Hepatocyte (in vitro differentiated cells): Measurements from ENCODE around the gene MAST3. TPM values are rescaled to one million over a fixed set of nuclear protein-coding genes. Genes with fewer than 3 reads are reported as not detected.

Experiments used
- DNase-seq: peaks from one replicate; pipeline ENCODE4 v3.0.0-alpha.2; 2016; ENCODE audit warnings: low spot score
- H2AFZ ChIP-seq: fragments of 200-600 bp; sonication (generic); 2 replicates; pipeline ENCODE4 v1.6.0; 2016; ENCODE audit warnings: antibody characterized with exemption, mild to moderate bottlenecking
- H3K27ac ChIP-seq: fragments of 200-600 bp; sonication (generic); 2 replicates; pipeline ENCODE4 v1.5.1; 2016; ENCODE audit warnings: mild to moderate bottlenecking
- H3K27me3 ChIP-seq: fragments of 200-600 bp; sonication (generic); 2 replicates; pipeline ENCODE4 v1.6.1; 2016
- H3K36me3 ChIP-seq: fragments of 200-600 bp; sonication (generic); replicated peaks from 2 replicates; pipeline ENCODE4 v1.5.1; 2016; ENCODE audit warnings: low read depth; ENCODE audit not compliant: insufficient read depth
- H3K4me1 ChIP-seq: fragments of 200-600 bp; sonication (generic); 2 replicates; pipeline ENCODE4 v1.5.1; 2016; ENCODE audit warnings: mild to moderate bottlenecking, moderate library complexity; ENCODE audit not compliant: insufficient read depth
- H3K4me2 ChIP-seq: fragments of 200-600 bp; sonication (generic); 2 replicates; pipeline ENCODE4 v1.6.0; 2016
- H3K4me3 ChIP-seq: fragments of 200-600 bp; sonication (generic); 2 replicates; pipeline ENCODE4 v1.5.1; 2016; ENCODE audit warnings: mild to moderate bottlenecking
- H3K79me2 ChIP-seq: fragments of 200-600 bp; sonication (generic); 2 replicates; pipeline ENCODE4 v1.6.0; 2017; ENCODE audit warnings: mild to moderate bottlenecking
- H3K9me2 ChIP-seq: fragments of 200-600 bp; sonication (generic); replicated peaks from 2 replicates; pipeline ENCODE4 v1.6.0; 2017; ENCODE audit warnings: mild to moderate bottlenecking; ENCODE audit not compliant: insufficient read depth
- H3K9me3 ChIP-seq: fragments of 200-600 bp; sonication (generic); 2 replicates; pipeline ENCODE4 v1.5.1; 2016; ENCODE audit warnings: low read depth, mild to moderate bottlenecking
- H4K20me1 ChIP-seq: fragments of 200-600 bp; sonication (generic); 2 replicates; pipeline ENCODE4 v1.6.0; 2016; ENCODE audit warnings: mild to moderate bottlenecking; ENCODE audit not compliant: insufficient read depth, poor library complexity, severe bottlenecking
- EZH2 ChIP-seq: fragments of 200-600 bp; sonication (generic); IDR thresholded peaks from 2 replicates; pipeline ENCODE4 v1.6.1; 2016; ENCODE audit warnings: antibody characterized with exemption, mild to moderate bottlenecking, borderline replicate concordance
- EZH2phosphoT487 ChIP-seq: fragments of 200-600 bp; sonication (generic); IDR thresholded peaks from one replicate; pipeline ENCODE4 v1.6.1; 2018; ENCODE audit warnings: antibody characterized with exemption, mild to moderate bottlenecking, low read depth, moderate library complexity; ENCODE audit not compliant: unreplicated experiment, severe bottlenecking
- WGBS: methylation state at CpG from one replicate; pipeline ENCODE4 v1.1.6; 2016; ENCODE audit warnings: low lambda C conversion rate; ENCODE audit errors: missing lambda C conversion rate; 5-methylcytosine and 5-hydroxymethylcytosine counted together
- polyA plus RNA-seq: library from polyadenylated mRNA; unstranded; fragments of >200 nt; fragmentation: Nextera tagmentation; extraction: Ambion mirVana; gene quantifications from 2 replicates; pipeline ENCODE4 v1.2.1, GENCODE V29; 2016
- total RNA-seq: library from RNA; depleted of rRNA; stranded (reverse); fragments of >200 nt; gene quantifications from 2 replicates; pipeline ENCODE4 v1.2.3, GENCODE V29; 2014
- TF ChIP-seq, protein P1 (sequence below): fragments of 200-600 bp; sonication (generic); IDR thresholded peaks from 2 replicates; pipeline ENCODE4 v1.5.1; 2016; ENCODE audit warnings: antibody characterized with exemption, mild to moderate bottlenecking; ENCODE audit not compliant: poor library complexity

MAST3 gene
- total and polyA plus RNA-seq, 2 experiments from 2014 or later = 9.7 to 10.3 TPM

DNA sequence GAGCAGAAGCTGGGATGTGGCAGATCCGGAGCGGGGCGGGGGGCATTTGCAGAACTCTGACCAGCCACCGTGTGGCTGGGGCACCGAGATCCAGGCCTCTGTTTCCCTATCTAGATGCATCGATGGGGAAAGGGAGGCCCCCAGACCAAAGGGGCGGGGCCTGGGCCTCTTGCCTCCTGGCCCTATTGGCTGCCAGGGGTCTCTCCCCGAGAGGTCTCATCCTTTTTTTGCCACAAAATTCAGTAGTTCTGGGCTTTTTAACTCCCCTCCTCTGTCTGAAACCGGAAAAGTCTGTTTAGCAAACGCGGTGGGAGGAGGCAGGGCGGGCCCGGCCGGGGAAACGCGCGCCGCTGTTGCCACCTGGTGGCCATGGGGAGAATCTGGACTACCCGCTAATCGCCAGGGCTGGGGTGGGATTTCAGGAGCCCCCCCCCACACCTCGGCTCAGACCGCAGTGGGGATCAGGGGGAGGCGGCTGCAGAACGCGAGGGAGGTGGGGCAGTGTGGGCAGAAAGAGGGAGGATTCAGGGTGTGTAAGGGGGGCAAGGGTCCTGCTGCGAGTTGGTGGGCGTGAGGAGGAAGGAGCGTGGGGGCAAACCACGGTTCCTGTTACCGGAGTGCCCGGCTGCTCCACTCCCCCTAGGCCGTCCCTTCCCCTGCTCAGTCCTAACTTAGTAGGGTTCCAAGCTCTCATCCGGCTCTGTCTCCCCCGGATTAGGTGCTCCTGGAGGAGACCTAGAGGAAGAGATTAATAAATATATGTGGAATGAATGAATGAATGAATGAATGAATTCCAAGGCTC is 39.2 kb upstream of the MAST3 start:
- H3K4me3 ChIP-seq = no peak overlapping the region

DNA sequence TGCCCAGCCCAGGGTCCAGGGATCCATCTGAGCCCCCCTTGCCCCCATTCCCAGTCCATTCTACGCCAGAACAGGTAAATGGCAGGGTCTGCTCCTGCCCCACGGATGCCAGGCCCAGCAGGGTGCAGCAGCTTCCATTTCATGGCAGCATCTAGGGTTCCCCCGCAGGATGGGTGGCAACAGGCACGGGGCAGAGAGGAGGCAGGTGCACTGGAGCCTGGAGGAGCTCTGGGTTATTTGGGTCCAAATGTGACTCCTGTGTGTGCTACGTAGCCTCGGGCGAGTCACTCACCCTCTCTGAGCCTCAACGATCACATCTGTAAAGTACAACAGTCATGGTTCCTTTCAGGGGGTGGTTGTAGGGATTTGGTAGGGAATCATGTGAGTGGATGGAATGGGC is 38.3 kb upstream of the MAST3 start:
- WGBS = 72% methylated on average over 8 of the region's 8 CpGs
- Histone ChIP-seq H3K4me1 (no peaks in the 10 kb centered on the region), H3K4me3 (no peak overlapping the region), H2AFZ (no peak overlapping the region), H3K9me3 (no peaks in the 10 kb centered on the region), H3K36me3 (no peaks in the 10 kb centered on the region), H3K27ac (no peak overlapping the region), H3K4me2 (no peak overlapping the region), H3K9me2 (no peaks in the 10 kb centered on the region), H4K20me1 (no peaks in the 10 kb centered on the region), H3K27me3 (no peaks in the 10 kb centered on the region), H3K79me2 (no peaks in the 10 kb centered on the region)
- DNase-seq = no peak
- TF ChIP-seq EZH2 (no peak), EZH2phosphoT487 (no peak)
- TF ChIP-seq, protein P1, sequence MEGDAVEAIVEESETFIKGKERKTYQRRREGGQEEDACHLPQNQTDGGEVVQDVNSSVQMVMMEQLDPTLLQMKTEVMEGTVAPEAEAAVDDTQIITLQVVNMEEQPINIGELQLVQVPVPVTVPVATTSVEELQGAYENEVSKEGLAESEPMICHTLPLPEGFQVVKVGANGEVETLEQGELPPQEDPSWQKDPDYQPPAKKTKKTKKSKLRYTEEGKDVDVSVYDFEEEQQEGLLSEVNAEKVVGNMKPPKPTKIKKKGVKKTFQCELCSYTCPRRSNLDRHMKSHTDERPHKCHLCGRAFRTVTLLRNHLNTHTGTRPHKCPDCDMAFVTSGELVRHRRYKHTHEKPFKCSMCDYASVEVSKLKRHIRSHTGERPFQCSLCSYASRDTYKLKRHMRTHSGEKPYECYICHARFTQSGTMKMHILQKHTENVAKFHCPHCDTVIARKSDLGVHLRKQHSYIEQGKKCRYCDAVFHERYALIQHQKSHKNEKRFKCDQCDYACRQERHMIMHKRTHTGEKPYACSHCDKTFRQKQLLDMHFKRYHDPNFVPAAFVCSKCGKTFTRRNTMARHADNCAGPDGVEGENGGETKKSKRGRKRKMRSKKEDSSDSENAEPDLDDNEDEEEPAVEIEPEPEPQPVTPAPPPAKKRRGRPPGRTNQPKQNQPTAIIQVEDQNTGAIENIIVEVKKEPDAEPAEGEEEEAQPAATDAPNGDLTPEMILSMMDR = no peak

More for the DNA sequence above, 39.2 kb upstream of the MAST3 start:
- no peak for TF ChIP-seq EZH2phosphoT487
- TF ChIP-seq, protein P1 = peak; percentile 97
- peak; percentile 89 for DNase-seq
- Histone ChIP-seq H3K27me3 (no peaks in the 10 kb centered on the region), H3K9me2 (no peaks in the 10 kb centered on the region), H3K9me3 (no peaks in the 10 kb centered on the region), H3K36me3 (no peaks in the 10 kb centered on the region), H2AFZ (peak overlapping the region; percentile 66), H3K27ac (peak overlapping the region; percentile 26), H3K4me2 (peak overlapping the region; percentile 74), H4K20me1 (no peaks in the 10 kb centered on the region), H3K79me2 (no peaks in the 10 kb centered on the region), H3K4me1 (no peaks in the 10 kb centered on the region)
- 9% methylated on average over 30 of the region's 34 CpGs for WGBS

DNA sequence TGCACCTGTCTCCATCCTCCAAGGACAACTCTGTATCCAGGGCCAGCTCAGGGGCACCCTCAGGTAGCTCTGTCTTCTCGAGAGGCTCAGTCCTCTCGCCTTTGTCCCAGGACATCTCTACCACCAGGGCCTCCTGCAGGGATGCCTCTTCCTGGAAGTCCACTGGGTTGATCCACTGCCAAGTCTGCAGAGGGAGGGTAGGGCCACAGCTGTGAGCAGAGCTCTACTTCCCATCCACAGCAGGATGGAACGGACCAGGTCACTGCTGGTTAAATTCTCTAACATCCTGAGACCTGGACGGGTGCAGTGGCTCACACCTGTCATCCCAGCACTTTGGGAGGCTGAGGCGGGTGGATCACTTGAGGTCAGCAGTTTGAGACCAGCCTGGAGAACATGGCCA is 37.7 kb upstream of the MAST3 start:
- H3K79me2 ChIP-seq = no peaks in the 10 kb centered on the region
- WGBS = 76% methylated on average over 5 of the region's 5 CpGs
- no peak overlapping the region for H2AFZ ChIP-seq
- H3K27ac ChIP-seq = no peak overlapping the region
- no peaks in the 10 kb centered on the region for H3K36me3 ChIP-seq
- H3K4me1 ChIP-seq = no peaks in the 10 kb centered on the region
- no peaks in the 10 kb centered on the region for H3K9me2 ChIP-seq
- TF ChIP-seq EZH2 = no peak
- no peak for TF ChIP-seq EZH2phosphoT487
- TF ChIP-seq, protein P1 = no peak
- DNase-seq = no peak
- no peaks in the 10 kb centered on the region for H3K9me3 ChIP-seq
- no peak overlapping the region for H3K4me3 ChIP-seq
- H4K20me1 ChIP-seq = no peaks in the 10 kb centered on the region
- H3K27me3 ChIP-seq = no peaks in the 10 kb centered on the region
- no peak overlapping the region for H3K4me2 ChIP-seq
